PFSK-1 (cell line): ENCODE measurements around the gene HINT3.

Experiments used
- POLR2AphosphoS5 ChIP-seq: IDR thresholded peaks from 2 replicates; pipeline ENCODE4 v1.6.1; 2012; ENCODE audit warnings: low read depth, mild to moderate bottlenecking, control low read depth, low read length, moderate library complexity
- SIN3A ChIP-seq: IDR thresholded peaks from 2 replicates; pipeline ENCODE4 v1.6.1; 2012; ENCODE audit warnings: mild to moderate bottlenecking, low read length, moderate library complexity, borderline replicate concordance; ENCODE audit not compliant: insufficient read depth
- TAF1 ChIP-seq: IDR thresholded peaks from 2 replicates; pipeline ENCODE4 v1.6.1; 2012; ENCODE audit warnings: low read length, control low read depth, borderline replicate concordance; ENCODE audit not compliant: insufficient read depth
- TF ChIP-seq, protein P1 (sequence below), 2 experiments: IDR thresholded peaks; 2 replicates each; pipeline versions ENCODE4 v1.6.1 to v1.8.0; 2011 to 2012; ENCODE audit warnings: low read depth in 2 of 2, low read length in 2 of 2, control low read depth in 1 of 2, inconsistent platforms in 1 of 2, mild to moderate bottlenecking in 1 of 2, moderate library complexity in 1 of 2; ENCODE audit not compliant: insufficient read depth in 1 of 2

DNA sequence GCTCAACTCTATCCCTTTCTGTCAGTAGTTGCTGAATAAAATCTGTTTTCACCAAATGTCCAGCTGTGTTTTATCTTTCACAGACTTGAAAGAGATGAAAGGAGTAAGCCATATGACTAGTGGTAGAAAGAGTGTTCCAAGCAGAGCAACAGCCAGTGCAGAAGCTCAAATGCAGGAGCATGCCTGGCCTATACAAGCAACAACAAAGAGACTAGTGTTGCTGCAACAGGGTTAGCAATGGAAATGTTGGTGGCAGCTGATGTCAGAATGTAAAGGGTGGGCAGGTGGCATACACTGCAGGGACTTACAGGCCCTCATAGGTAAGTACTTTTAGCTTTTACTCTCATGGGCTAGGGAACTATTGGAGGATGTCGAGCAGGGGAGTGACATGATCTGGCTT is 5.2 kb upstream of the HINT3 start:
- TF ChIP-seq POLR2AphosphoS5 (no peak), TAF1 (no peak), SIN3A (no peak)
- TF ChIP-seq, protein P1, sequence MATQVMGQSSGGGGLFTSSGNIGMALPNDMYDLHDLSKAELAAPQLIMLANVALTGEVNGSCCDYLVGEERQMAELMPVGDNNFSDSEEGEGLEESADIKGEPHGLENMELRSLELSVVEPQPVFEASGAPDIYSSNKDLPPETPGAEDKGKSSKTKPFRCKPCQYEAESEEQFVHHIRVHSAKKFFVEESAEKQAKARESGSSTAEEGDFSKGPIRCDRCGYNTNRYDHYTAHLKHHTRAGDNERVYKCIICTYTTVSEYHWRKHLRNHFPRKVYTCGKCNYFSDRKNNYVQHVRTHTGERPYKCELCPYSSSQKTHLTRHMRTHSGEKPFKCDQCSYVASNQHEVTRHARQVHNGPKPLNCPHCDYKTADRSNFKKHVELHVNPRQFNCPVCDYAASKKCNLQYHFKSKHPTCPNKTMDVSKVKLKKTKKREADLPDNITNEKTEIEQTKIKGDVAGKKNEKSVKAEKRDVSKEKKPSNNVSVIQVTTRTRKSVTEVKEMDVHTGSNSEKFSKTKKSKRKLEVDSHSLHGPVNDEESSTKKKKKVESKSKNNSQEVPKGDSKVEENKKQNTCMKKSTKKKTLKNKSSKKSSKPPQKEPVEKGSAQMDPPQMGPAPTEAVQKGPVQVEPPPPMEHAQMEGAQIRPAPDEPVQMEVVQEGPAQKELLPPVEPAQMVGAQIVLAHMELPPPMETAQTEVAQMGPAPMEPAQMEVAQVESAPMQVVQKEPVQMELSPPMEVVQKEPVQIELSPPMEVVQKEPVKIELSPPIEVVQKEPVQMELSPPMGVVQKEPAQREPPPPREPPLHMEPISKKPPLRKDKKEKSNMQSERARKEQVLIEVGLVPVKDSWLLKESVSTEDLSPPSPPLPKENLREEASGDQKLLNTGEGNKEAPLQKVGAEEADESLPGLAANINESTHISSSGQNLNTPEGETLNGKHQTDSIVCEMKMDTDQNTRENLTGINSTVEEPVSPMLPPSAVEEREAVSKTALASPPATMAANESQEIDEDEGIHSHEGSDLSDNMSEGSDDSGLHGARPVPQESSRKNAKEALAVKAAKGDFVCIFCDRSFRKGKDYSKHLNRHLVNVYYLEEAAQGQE (IDR thresholded peaks at IDR 0.05; ENCODE audit: insufficient read depth in 1 of 2, low read depth in 2 of 2, low read length in 2 of 2), result no peak
